H7 (cell line): ENCODE measurements around the gene MBLAC2. TPM values are rescaled to one million over a fixed set of nuclear protein-coding genes. Genes with fewer than 3 reads are reported as not detected.
A peak's percentile ranks its signal among the peaks of the same experiment; 100 is the strongest.

Source experiments
- DNase-seq: peaks from one replicate; pipeline ENCODE4 v3.0.0; 2012
- H3K27me3 ChIP-seq: 2 replicates; pipeline ENCODE4 v1.6.0; 2011; ENCODE audit warnings: mild to moderate bottlenecking, low read length; ENCODE audit not compliant: control insufficient read depth, insufficient read depth
- H3K36me3 ChIP-seq: replicated peaks from 2 replicates; pipeline ENCODE4 v1.5.1; 2011; ENCODE audit warnings: low read length; ENCODE audit not compliant: control insufficient read depth, insufficient read depth
- H3K4me3 ChIP-seq: 2 replicates; pipeline ENCODE4 v1.5.1; 2011; ENCODE audit warnings: low read depth, mild to moderate bottlenecking, control low read depth, low read length, moderate library complexity; ENCODE audit not compliant: insufficient read depth
- total RNA-seq: library from RNA; depleted of rRNA; stranded (reverse); fragments of >200 nt; shearing (Covaris generic); gene quantifications from 2 replicates; pipeline ENCODE4 v1.2.3, GENCODE V29; 2014; rRNA removed

The MBLAC2 gene
- 4.5 and 5.6 TPM in 2 replicates for total RNA-seq

- Histone ChIP-seq H3K4me3 (peak within 1 kb of the TSS; percentile 81), H3K36me3 (peaks cover 2% of the 10 kb centered on the region; the same call in 1 of the 2 replicates), H3K27me3 (no peaks in the 10 kb centered on the region)
- DNase-seq, result peak; percentile 92
Measured at GRCh38 chr5:90474235-90475107, at the start of gene MBLAC2, which contains the start of gene POLR3G. Gene MBLAC2, minus strand, starts transcription at chr5:90474771. Its CDS starts 479 bp downstream, at chr5:90474292. Gene POLR3G, plus strand, starts transcription at chr5:90474864. Its CDS starts 10,704 bp downstream, at chr5:90485568.

GRCh38 chr5:90519081-90519480 is 44.5 kb upstream of the MBLAC2 start:
- H3K27me3 ChIP-seq, result no peaks in the 10 kb centered on the region
- no peak for DNase-seq
- peaks cover 1% of the 10 kb centered on the region; the same call in 1 of the 2 replicates for H3K36me3 ChIP-seq
- no peak overlapping the region for H3K4me3 ChIP-seq

- no peak for DNase-seq
- H3K36me3 ChIP-seq, result peaks cover under 1% of the 10 kb centered on the region; the same call in 1 of the 2 replicates
- no peak overlapping the region for H3K4me3 ChIP-seq
- no peaks in the 10 kb centered on the region for H3K27me3 ChIP-seq
Measured at GRCh38 chr5:90518661-90519060, 44.1 kb upstream of the MBLAC2 start.

GRCh38 chr5:90514520-90514919 is 39.9 kb upstream of the MBLAC2 start:
- peaks cover 1% of the 10 kb centered on the region for H3K36me3 ChIP-seq
- no peak overlapping the region for H3K4me3 ChIP-seq
- DNase-seq, result no peak
- H3K27me3 ChIP-seq, result no peaks in the 10 kb centered on the region

GRCh38 chr5:90510438-90510837 is 35.9 kb upstream of the MBLAC2 start:
- H3K27me3 ChIP-seq, result no peaks in the 10 kb centered on the region
- peaks cover 3% of the 10 kb centered on the region for H3K36me3 ChIP-seq
- DNase-seq, result no peak
- no peak overlapping the region for H3K4me3 ChIP-seq

- DNase-seq, result no peak
- Histone ChIP-seq H3K27me3 (no peaks in the 10 kb centered on the region), H3K36me3 (peaks cover 1% of the 10 kb centered on the region; the same call in 1 of the 2 replicates)
Measured at GRCh38 chr5:90506221-90506620, 31.6 kb upstream of the MBLAC2 start.

GRCh38 chr5:90504743-90505142 is 30.2 kb upstream of the MBLAC2 start:
- DNase-seq, result no peak
- H3K4me3 ChIP-seq, result no peak overlapping the region
- H3K36me3 ChIP-seq, result peaks cover 1% of the 10 kb centered on the region; the same call in 1 of the 2 replicates
- H3K27me3 ChIP-seq, result no peaks in the 10 kb centered on the region

More at GRCh38 chr5:90506221-90506620, 31.6 kb upstream of the MBLAC2 start:
- no peak overlapping the region for H3K4me3 ChIP-seq

GRCh38 chr5:90503596-90503995 is 29.0 kb upstream of the MBLAC2 start:
- no peak for DNase-seq
- Histone ChIP-seq H3K27me3 (no peaks in the 10 kb centered on the region), H3K4me3 (no peak overlapping the region), H3K36me3 (peaks cover 3% of the 10 kb centered on the region)

- Histone ChIP-seq H3K4me3 (no peak overlapping the region), H3K27me3 (no peaks in the 10 kb centered on the region), H3K36me3 (peaks cover 10% of the 10 kb centered on the region)
- DNase-seq, result no peak
Measured at GRCh38 chr5:90495146-90495545, 20.6 kb upstream of the MBLAC2 start.

GRCh38 chr5:90494043-90494442 is 19.5 kb upstream of the MBLAC2 start:
- DNase-seq, result no peak
- Histone ChIP-seq H3K27me3 (no peaks in the 10 kb centered on the region), H3K36me3 (peaks cover 8% of the 10 kb centered on the region), H3K4me3 (no peak overlapping the region)

- Histone ChIP-seq H3K36me3 (peaks cover 10% of the 10 kb centered on the region), H3K4me3 (no peak overlapping the region), H3K27me3 (no peaks in the 10 kb centered on the region)
- no peak for DNase-seq
Measured at GRCh38 chr5:90488791-90489190, 14.2 kb upstream of the MBLAC2 start.

GRCh38 chr5:90484540-90484939 is 10.0 kb upstream of the MBLAC2 start:
- Histone ChIP-seq H3K4me3 (no peak overlapping the region), H3K36me3 (peaks cover 9% of the 10 kb centered on the region), H3K27me3 (no peaks in the 10 kb centered on the region)
- no peak for DNase-seq

- H3K4me3 ChIP-seq, result no peak overlapping the region
- H3K36me3 ChIP-seq, result peaks cover 9% of the 10 kb centered on the region
- no peaks in the 10 kb centered on the region for H3K27me3 ChIP-seq
- no peak for DNase-seq
Measured at GRCh38 chr5:90483206-90483605, 8.6 kb upstream of the MBLAC2 start.

GRCh38 chr5:90480699-90481098 is 6.1 kb upstream of the MBLAC2 start:
- H3K36me3 ChIP-seq, result peaks cover 5% of the 10 kb centered on the region; the same call in 1 of the 2 replicates
- no peaks in the 10 kb centered on the region for H3K27me3 ChIP-seq
- no peak for DNase-seq
- H3K4me3 ChIP-seq, result no peak overlapping the region
